H9 (cell line): Measurements from ENCODE around the gene MSI2. TPM values are rescaled to one million over a fixed set of nuclear protein-coding genes. Genes with fewer than 3 reads are reported as not detected.

Source experiments
- DNase-seq: peaks from one replicate; pipeline ENCODE4 v3.0.0-alpha.2; 2017
- H2AFZ ChIP-seq: one replicate; pipeline ENCODE4 v1.6.1; 2013; ENCODE audit warnings: mild to moderate bottlenecking, low read length, control low read depth, moderate library complexity
- H2AK5ac ChIP-seq: 2 replicates; pipeline ENCODE4 v1.6.1; 2013; ENCODE audit warnings: low read length, control low read depth, mixed read lengths; ENCODE audit not compliant: insufficient read length
- H2BK120ac ChIP-seq: one replicate; pipeline ENCODE4 v1.6.1; 2013; ENCODE audit warnings: low read depth, mild to moderate bottlenecking, low read length, control low read depth, inconsistent platforms; ENCODE audit not compliant: poor library complexity, severe bottlenecking
- H2BK12ac ChIP-seq: 2 replicates; pipeline ENCODE4 v1.6.1; 2013; ENCODE audit warnings: low read length, control low read depth, mixed read lengths, low read depth; ENCODE audit not compliant: insufficient read length
- H2BK15ac ChIP-seq: 2 replicates; pipeline ENCODE4 v1.6.1; 2013; ENCODE audit warnings: low read depth, low read length, control low read depth
- H2BK20ac ChIP-seq: one replicate; pipeline ENCODE4 v1.6.1; 2013; ENCODE audit warnings: low read depth, mild to moderate bottlenecking, low read length, control low read depth, inconsistent platforms; ENCODE audit not compliant: poor library complexity, severe bottlenecking
- H2BK5ac ChIP-seq: 2 replicates; pipeline ENCODE4 v1.6.1; 2013; ENCODE audit warnings: low read length, control low read depth, mixed read lengths; ENCODE audit not compliant: insufficient read length
- H3K14ac ChIP-seq: 2 replicates; pipeline ENCODE4 v1.6.1; 2013; ENCODE audit warnings: low read length, control low read depth; ENCODE audit not compliant: insufficient read depth
- H3K18ac ChIP-seq: 2 replicates; pipeline ENCODE4 v1.6.1; 2013; ENCODE audit warnings: low read depth, mild to moderate bottlenecking, mixed read lengths, low read length, control low read depth; ENCODE audit not compliant: insufficient read length
- H3K23ac ChIP-seq: 2 replicates; pipeline ENCODE4 v1.6.1; 2013; ENCODE audit warnings: low read length, control low read depth, mixed read lengths, low read depth; ENCODE audit not compliant: insufficient read length
- H3K23me2 ChIP-seq: 2 replicates; pipeline ENCODE4 v1.6.1; 2013; ENCODE audit warnings: low read depth, mild to moderate bottlenecking, mixed read lengths, low read length, control low read depth; ENCODE audit not compliant: insufficient read length, poor library complexity, severe bottlenecking
- H3K27ac ChIP-seq: 2 replicates; pipeline ENCODE4 v1.5.1; 2013; ENCODE audit warnings: low read length, control low read depth, mixed read lengths, low read depth; ENCODE audit not compliant: insufficient read length
- H3K27me3 ChIP-seq: 2 replicates; pipeline ENCODE4 v1.6.1; 2013; ENCODE audit warnings: low read length, control low read depth, inconsistent platforms; ENCODE audit not compliant: insufficient read depth
- H3K4ac ChIP-seq: 2 replicates; pipeline ENCODE4 v1.6.1; 2013; ENCODE audit warnings: low read depth, mild to moderate bottlenecking, control low read depth, inconsistent platforms, low read length, moderate library complexity
- H3K4me1 ChIP-seq: 2 replicates; pipeline ENCODE4 v1.6.1; 2013; ENCODE audit warnings: low read length, control low read depth, inconsistent platforms; ENCODE audit not compliant: insufficient read depth
- H3K4me2 ChIP-seq: 2 replicates; pipeline ENCODE4 v1.6.1; 2013; ENCODE audit warnings: low read length, control low read depth, mixed read lengths; ENCODE audit not compliant: insufficient read length, insufficient read depth
- H3K56ac ChIP-seq: 2 replicates; pipeline ENCODE4 v1.6.1; 2013; ENCODE audit warnings: low read depth, mild to moderate bottlenecking, mixed read lengths, low read length, control low read depth; ENCODE audit not compliant: insufficient read length
- H3K79me1 ChIP-seq: 2 replicates; pipeline ENCODE4 v1.6.1; 2013; ENCODE audit warnings: low read depth, mild to moderate bottlenecking, moderate library complexity, low read length, control low read depth, inconsistent platforms; ENCODE audit not compliant: insufficient read depth, poor library complexity, severe bottlenecking
- H3K79me2 ChIP-seq: 2 replicates; pipeline ENCODE4 v1.6.1; 2013; ENCODE audit warnings: low read length, control low read depth, inconsistent platforms; ENCODE audit not compliant: insufficient read depth
- H3K9ac ChIP-seq: 2 replicates; pipeline ENCODE4 v1.6.1; 2013; ENCODE audit warnings: low read length, control low read depth, mixed read lengths; ENCODE audit not compliant: insufficient read length; ENCODE audit errors: extremely low read depth
- H3K9me3 ChIP-seq: one replicate; pipeline ENCODE4 v1.6.1; 2013; ENCODE audit warnings: low read depth, low read length, inconsistent platforms; ENCODE audit not compliant: control insufficient read depth
- H3T11ph ChIP-seq: one replicate; pipeline ENCODE4 v1.6.1; 2013; ENCODE audit warnings: mild to moderate bottlenecking, low read length, control low read depth, inconsistent platforms
- H4K20me1 ChIP-seq: one replicate; pipeline ENCODE4 v1.6.1; 2013; ENCODE audit not compliant: control insufficient read depth, insufficient read length, insufficient read depth
- H4K5ac ChIP-seq: 2 replicates; pipeline ENCODE4 v1.6.1; 2013; ENCODE audit warnings: low read depth, mild to moderate bottlenecking, mixed read lengths, low read length, control low read depth; ENCODE audit not compliant: insufficient read length
- H4K8ac ChIP-seq: replicated peaks from 2 replicates; pipeline ENCODE4 v1.6.1; 2013; ENCODE audit warnings: low read length, control low read depth, mixed read lengths, low read depth; ENCODE audit not compliant: insufficient read length
- H4K91ac ChIP-seq: 2 replicates; pipeline ENCODE4 v1.6.1; 2013; ENCODE audit warnings: low read depth, mild to moderate bottlenecking, moderate library complexity, mixed read lengths, low read length, control low read depth; ENCODE audit not compliant: insufficient read length
- H3K27ac Mint-ChIP-seq, 3 experiments: 2 replicates in 2 of 3; 3 replicates in 1 of 3; pipeline ENCODE4 v1.8.0; 2020 to 2021; ENCODE audit warnings: mixed read lengths in 3 of 3, mild to moderate bottlenecking in 1 of 3, moderate library complexity in 1 of 3
- H3K27me3 Mint-ChIP-seq: 2 replicates; pipeline ENCODE4 v1.8.0; 2021; ENCODE audit warnings: low read depth, mild to moderate bottlenecking, moderate library complexity, mixed read lengths
- H3K36me3 Mint-ChIP-seq, 3 experiments: 2 replicates in 2 of 3; 3 replicates in 1 of 3; pipeline ENCODE4 v1.8.0; 2020 to 2021; ENCODE audit warnings: low read depth in 3 of 3, mixed read lengths in 3 of 3; ENCODE audit not compliant: insufficient read depth in 1 of 3
- H3K4me1 Mint-ChIP-seq, 2 experiments: 2 replicates each; pipeline ENCODE4 v1.8.0; 2020; ENCODE audit warnings: mixed read lengths in 2 of 2
- H3K4me3 Mint-ChIP-seq, 2 experiments: 2 replicates in 1 of 2; 3 replicates in 1 of 2; pipeline ENCODE4 v1.8.0; 2020 to 2021; ENCODE audit warnings: mild to moderate bottlenecking in 2 of 2, mixed read lengths in 2 of 2, moderate library complexity in 1 of 2
- H3K9me3 Mint-ChIP-seq, 2 experiments: 2 replicates in 1 of 2; 3 replicates in 1 of 2; pipeline ENCODE4 v1.8.0; 2020; ENCODE audit warnings: mild to moderate bottlenecking in 2 of 2, mixed read lengths in 2 of 2, moderate library complexity in 1 of 2
- CTCF ChIP-seq: fragments of 200-600 bp; sonication (generic); conservative IDR thresholded peaks from 3 replicates; pipeline ENCODE4 v1.8.0; 2021; ENCODE audit warnings: antibody characterized with exemption, mild to moderate bottlenecking
- WGBS: extraction: QIAGEN DNeasy Blood & Tissue Kit; methylation state at CpG from one replicate; pipeline ENCODE4 v1.1.7; 2013; ENCODE audit warnings: missing lambda C conversion rate, low lambda C conversion rate, mixed read lengths; ENCODE audit not compliant: insufficient read length; ENCODE audit errors: extremely low coverage; 5-methylcytosine and 5-hydroxymethylcytosine counted together
- total RNA-seq: library from RNA; stranded (reverse); gene quantifications from 2 replicates; pipeline ENCODE4 v1.2.1, GENCODE V29; 2021

MSI2 gene
- total RNA-seq, 1 experiment from 2014 or later: 98.5 TPM

GRCh38 chr17:57445772-57446472, 189.6 kb downstream of the MSI2 start:
- H2BK20ac ChIP-seq: no peak overlapping the region
- no peak overlapping the region for H2BK120ac ChIP-seq
- no peak overlapping the region for H2BK12ac ChIP-seq
- H3K9me3 Mint-ChIP-seq: no peaks in the 10 kb centered on the region
- H3K9ac ChIP-seq: no peak overlapping the region
- H3K36me3 Mint-ChIP-seq: peaks cover 0 to 2% (median 0%) of the 10 kb centered on the region in 3 experiments; a peak in 3 of 7 replicates
- H3K4ac ChIP-seq: no peak overlapping the region
- H3K27me3 ChIP-seq: no peaks in the 10 kb centered on the region
- no peak for TF ChIP-seq CTCF
- H3K56ac ChIP-seq: no peak overlapping the region
- H3K4me1 Mint-ChIP-seq: peaks cover 29 to 40% of the 10 kb centered on the region in 2 experiments
- H3K18ac ChIP-seq: no peak overlapping the region
- no peaks in the 10 kb centered on the region for H4K20me1 ChIP-seq
- H4K8ac ChIP-seq: no peak overlapping the region
- WGBS: no CpG with 5 or more reads among the region's 17 CpGs
- no peak overlapping the region for H3T11ph ChIP-seq
- DNase-seq: no peak
- no peaks in the 10 kb centered on the region for H3K9me3 ChIP-seq
- H3K27ac Mint-ChIP-seq: no peak overlapping the region
- H3K23ac ChIP-seq: no peak overlapping the region
- H3K23me2 ChIP-seq: no peaks in the 10 kb centered on the region
- no peak overlapping the region for H3K4me2 ChIP-seq
- H2AK5ac ChIP-seq: no peak overlapping the region
- no peak overlapping the region for H2BK5ac ChIP-seq
- H3K4me1 ChIP-seq: peaks cover 7% of the 10 kb centered on the region
- H4K91ac ChIP-seq: no peak overlapping the region
- no peak overlapping the region for H3K27ac ChIP-seq
- no peak overlapping the region for H4K5ac ChIP-seq
- H3K79me2 ChIP-seq: no peaks in the 10 kb centered on the region
- H3K27me3 Mint-ChIP-seq: no peaks in the 10 kb centered on the region
- no peak overlapping the region for H3K14ac ChIP-seq
- no peak overlapping the region for H2AFZ ChIP-seq
- no peak overlapping the region for H2BK15ac ChIP-seq
- H3K79me1 ChIP-seq: no peaks in the 10 kb centered on the region
- no peak overlapping the region for H3K4me3 Mint-ChIP-seq
